ENCODE data around the gene NOTCH3. TPM values are rescaled to one million over a fixed set of nuclear protein-coding genes. Genes with fewer than 3 reads are reported as not detected.

Gene NOTCH3
- total RNA-seq, result 10 to 100 TPM in 5 of 7 donors, 1 to 10 TPM in 2; 6.1 to 47.6 (median 17.9) TPM
- 10 to 100 TPM; 17.9 to 23.5 TPM for polyA plus RNA-seq
- long read RNA-seq, donor 1, partial matches to known transcripts, result 0 of 2 reads
- long read RNA-seq, donor 1, other reads (novel, unspliced or antisense), result 2 of 2 reads
- long read RNA-seq, donor 2, full-length matches to known transcripts, result 1 of 1 reads
- long read RNA-seq, donor 2, partial matches to known transcripts, result 0 of 1 reads
- long read RNA-seq, donor 2, other reads (novel, unspliced or antisense), result 0 of 1 reads
- long read RNA-seq, donor 3, partial matches to known transcripts, result 29 of 46 reads
- long read RNA-seq, donor 3, other reads (novel, unspliced or antisense), result 17 of 46 reads

- DNase-seq, result peak in 1 of 5 donors; percentile 54
- Histone ChIP-seq H3K4me1 (ENCODE audit: insufficient read depth) (no peaks in the 10 kb centered on the region), H3K4me3 (peak within 1 kb of the TSS; percentile 27), H3K27me3 (no peaks in the 10 kb centered on the region), H3K36me3 (no peaks in the 10 kb centered on the region), H3K27ac (peak within 1 kb of the TSS; percentile 24 to 27), H3K9me3 (no peaks in the 10 kb centered on the region)
- 1 to 2% (median 2%) methylated on average over 43 to 74 of the region's 74 CpGs for WGBS, 3 donors
- TF ChIP-seq POLR2A (IDR thresholded peaks at IDR 0.05), result no peak
- no peak for TF ChIP-seq CTCF (IDR thresholded peaks at IDR 0.05)
- no peak for TF ChIP-seq EP300 (IDR thresholded peaks at IDR 0.05)
- intact Hi-C loops (cut with DNase I), result no loop called here
Observed at GRCh38 chr19:15200553-15201364, at the start of gene NOTCH3. Gene NOTCH3, minus strand, starts transcription at chr19:15200995. Its CDS starts 90 bp downstream, at chr19:15200905.

- intact Hi-C loops (cut with DNase I), result loop anchor here in 2 of 4 donors (5.0 to 10.0 kb wide), 5 partner anchors 53 to 174 kb away; no protein-coding TSS in a partner anchor
- H3K27me3 ChIP-seq, result no peaks in the 10 kb centered on the region
- H3K36me3 ChIP-seq, result no peaks in the 10 kb centered on the region
- no peaks in the 10 kb centered on the region for H3K9me3 ChIP-seq
- 7 to 19% (median 11%) methylated on average over 1 of the region's 1 CpG for WGBS, 3 donors
- DNase-seq, result no peak
- TF ChIP-seq EP300 (IDR thresholded peaks at IDR 0.05) (no peak), CTCF (IDR thresholded peaks at IDR 0.05) (no peak), POLR2A (IDR thresholded peaks at IDR 0.05) (no peak)
- no peak overlapping the region for H3K4me3 ChIP-seq
- H3K27ac ChIP-seq, result peak overlapping the region; percentile 52 to 75
- H3K4me1 ChIP-seq (ENCODE audit: insufficient read depth), result peaks cover 48% of the 10 kb centered on the region
Observed at GRCh38 chr19:15250640-15250993, 49.8 kb upstream of the NOTCH3 start.

- Histone ChIP-seq H3K9me3 (no peaks in the 10 kb centered on the region), H3K27me3 (no peaks in the 10 kb centered on the region), H3K27ac (peak overlapping the region; percentile 52 to 75), H3K36me3 (no peaks in the 10 kb centered on the region), H3K4me3 (no peak overlapping the region), H3K4me1 (ENCODE audit: insufficient read depth) (peaks cover 49% of the 10 kb centered on the region)
- TF ChIP-seq CTCF (IDR thresholded peaks at IDR 0.05), result no peak
- TF ChIP-seq POLR2A (IDR thresholded peaks at IDR 0.05), result no peak
- no peak for TF ChIP-seq EP300 (IDR thresholded peaks at IDR 0.05)
- intact Hi-C loops (cut with DNase I), result loop anchor here in 2 of 4 donors (5.0 to 10.0 kb wide), 5 partner anchors 53 to 175 kb away; no protein-coding TSS in a partner anchor
- peak; percentile 52 to 77 (median 68) for DNase-seq
- 3 to 5% (median 4%) methylated on average over 15 of the region's 15 CpGs for WGBS, 3 donors
Observed at GRCh38 chr19:15249972-15250639, 49.3 kb upstream of the NOTCH3 start.

GRCh38 chr19:15249528-15249874 is 48.7 kb upstream of the NOTCH3 start:
- H3K36me3 ChIP-seq, result no peaks in the 10 kb centered on the region
- WGBS, 3 donors, result 41 to 44% (median 43%) methylated on average over 6 of the region's 6 CpGs
- no peak overlapping the region for H3K4me3 ChIP-seq
- no peak for TF ChIP-seq CTCF (IDR thresholded peaks at IDR 0.05)
- no peak for TF ChIP-seq EP300 (IDR thresholded peaks at IDR 0.05)
- no peak for TF ChIP-seq POLR2A (IDR thresholded peaks at IDR 0.05)
- intact Hi-C loops (cut with DNase I), result no loop called here
- H3K4me1 ChIP-seq (ENCODE audit: insufficient read depth), result peaks cover 49% of the 10 kb centered on the region
- DNase-seq, result no peak
- no peaks in the 10 kb centered on the region for H3K27me3 ChIP-seq
- H3K27ac ChIP-seq, result peak overlapping the region; percentile 52 to 75
- no peaks in the 10 kb centered on the region for H3K9me3 ChIP-seq

Measured in ovary (tissue), 10 donors.